ENCODE data around the gene GATD1.

DNA sequence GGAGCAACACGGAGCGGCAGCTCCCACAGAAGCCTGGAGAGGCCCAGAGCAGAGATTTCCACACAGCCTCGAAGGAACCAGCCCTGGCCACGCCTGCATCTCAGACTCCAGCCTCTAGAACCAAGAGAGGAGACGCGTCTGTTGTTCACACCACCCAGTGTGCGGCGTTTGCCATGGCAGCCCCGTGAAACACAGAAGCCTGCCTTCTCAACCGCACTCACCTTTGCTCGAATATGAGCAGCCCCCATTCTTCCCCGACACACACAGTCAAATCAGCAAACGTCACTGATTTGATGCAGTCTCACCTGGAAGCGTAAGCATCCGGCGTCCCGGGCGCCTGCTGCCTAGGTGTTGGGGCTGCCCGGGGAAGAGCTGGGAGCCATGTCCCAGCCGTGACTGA, 44.2 kb downstream of the GATD1 start:
- TF ChIP-seq, protein P1, sequence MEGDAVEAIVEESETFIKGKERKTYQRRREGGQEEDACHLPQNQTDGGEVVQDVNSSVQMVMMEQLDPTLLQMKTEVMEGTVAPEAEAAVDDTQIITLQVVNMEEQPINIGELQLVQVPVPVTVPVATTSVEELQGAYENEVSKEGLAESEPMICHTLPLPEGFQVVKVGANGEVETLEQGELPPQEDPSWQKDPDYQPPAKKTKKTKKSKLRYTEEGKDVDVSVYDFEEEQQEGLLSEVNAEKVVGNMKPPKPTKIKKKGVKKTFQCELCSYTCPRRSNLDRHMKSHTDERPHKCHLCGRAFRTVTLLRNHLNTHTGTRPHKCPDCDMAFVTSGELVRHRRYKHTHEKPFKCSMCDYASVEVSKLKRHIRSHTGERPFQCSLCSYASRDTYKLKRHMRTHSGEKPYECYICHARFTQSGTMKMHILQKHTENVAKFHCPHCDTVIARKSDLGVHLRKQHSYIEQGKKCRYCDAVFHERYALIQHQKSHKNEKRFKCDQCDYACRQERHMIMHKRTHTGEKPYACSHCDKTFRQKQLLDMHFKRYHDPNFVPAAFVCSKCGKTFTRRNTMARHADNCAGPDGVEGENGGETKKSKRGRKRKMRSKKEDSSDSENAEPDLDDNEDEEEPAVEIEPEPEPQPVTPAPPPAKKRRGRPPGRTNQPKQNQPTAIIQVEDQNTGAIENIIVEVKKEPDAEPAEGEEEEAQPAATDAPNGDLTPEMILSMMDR (IDR thresholded peaks at IDR 0.05; ENCODE audit: low read length), result no peak
- no peak for TF ChIP-seq EZH2 (optimal IDR thresholded peaks at IDR 0.05; ENCODE audit: low read depth, low read length)

All from MM.1S (cell line).